Lung (tissue), 12 donors: ENCODE results near the gene KLK5. TPM values are rescaled to one million over a fixed set of nuclear protein-coding genes. Genes with fewer than 3 reads are reported as not detected.

ENCODE experiments used
- ATAC-seq: fragments of 200-7000 bp; cut with Tn5 transposase; one replicate; pipeline ENCODE4 v1.9.1; 2020; ENCODE audit warnings: moderate number of reproducible peaks; ENCODE audit not compliant: insufficient read depth, low FRiP score
- DNase-seq, 3 donors: peaks; one replicate each; pipeline ENCODE4 v3.0.0-alpha.2; 2013 to 2017
- H3K27ac ChIP-seq, 2 donors: one replicate each; pipeline ENCODE4 v1.5.1; 2013; ENCODE audit warnings: mild to moderate bottlenecking in 2 of 2, moderate library complexity in 2 of 2, control low read depth in 1 of 2, inconsistent platforms in 1 of 2, low read depth in 1 of 2, low read length in 1 of 2
- H3K27me3 ChIP-seq, 3 donors: one replicate each; pipeline ENCODE4 v1.5.1; 2013; ENCODE audit warnings: low read length in 2 of 3; ENCODE audit not compliant: control insufficient read depth in 3 of 3, insufficient read depth in 3 of 3
- H3K36me3 ChIP-seq, 4 donors: one replicate each; pipeline ENCODE4 v1.5.1; 2013; ENCODE audit warnings: low read length in 4 of 4, mild to moderate bottlenecking in 1 of 4, moderate library complexity in 1 of 4; ENCODE audit not compliant: control insufficient read depth in 4 of 4, insufficient read depth in 4 of 4
- H3K4me1 ChIP-seq, 5 donors: one replicate each; pipeline ENCODE4 v1.5.1; 2013; ENCODE audit warnings: low read length in 5 of 5, mild to moderate bottlenecking in 2 of 5, moderate library complexity in 1 of 5; ENCODE audit not compliant: control insufficient read depth in 5 of 5, insufficient read depth in 5 of 5
- H3K4me3 ChIP-seq: one replicate; pipeline ENCODE4 v1.5.1; 2013; ENCODE audit warnings: mild to moderate bottlenecking, control low read depth, moderate library complexity
- H3K9ac ChIP-seq, 2 donors: one replicate each; pipeline ENCODE4 v1.5.1; 2013; ENCODE audit warnings: low read length in 2 of 2, control low read depth in 1 of 2; ENCODE audit not compliant: insufficient read depth in 1 of 2
- H3K9me3 ChIP-seq, 4 donors: one replicate each; pipeline ENCODE4 v1.5.1; 2013; ENCODE audit warnings: low read length in 3 of 4, mild to moderate bottlenecking in 1 of 4, moderate library complexity in 1 of 4; ENCODE audit not compliant: control insufficient read depth in 4 of 4, insufficient read depth in 3 of 4
- WGBS, 2 donors: extraction: QIAGEN DNeasy Blood & Tissue Kit; methylation state at CpG; one replicate each; pipeline ENCODE4 v1.1.7; 2013; 5-methylcytosine and 5-hydroxymethylcytosine counted together
- polyA plus RNA-seq, 2 donors: library from polyadenylated mRNA; stranded (reverse); fragments of 200-250 nt; gene quantifications; one replicate each; pipeline ENCODE4 v1.2.1, GENCODE V29; 2013
- total RNA-seq, 2 donors: library from RNA; depleted of rRNA in 1 of 2; stranded (reverse); fragments of >200 nt in 1 of 2; gene quantifications; one replicate each; pipeline ENCODE4 v1.2.1, GENCODE V29; 2014 to 2021
- TF ChIP-seq, protein P1 (sequence below): IDR thresholded peaks from 2 replicates; pipeline ENCODE4 v1.5.1; 2012; ENCODE audit warnings: mild to moderate bottlenecking; ENCODE audit errors: control extremely low read depth, extremely low read depth
- donor health status: control.
- donor health status: control.
- donor health status: Bipolar disorder and iron deficiency.
- donor health status: healthy.
- donor health status: DM: yes; HTN: yes; CAD: no.

Gene KLK5
- total and polyA plus RNA-seq, 4 donors, result 0.06 to 0.60 TPM; not detected in 2

DNA sequence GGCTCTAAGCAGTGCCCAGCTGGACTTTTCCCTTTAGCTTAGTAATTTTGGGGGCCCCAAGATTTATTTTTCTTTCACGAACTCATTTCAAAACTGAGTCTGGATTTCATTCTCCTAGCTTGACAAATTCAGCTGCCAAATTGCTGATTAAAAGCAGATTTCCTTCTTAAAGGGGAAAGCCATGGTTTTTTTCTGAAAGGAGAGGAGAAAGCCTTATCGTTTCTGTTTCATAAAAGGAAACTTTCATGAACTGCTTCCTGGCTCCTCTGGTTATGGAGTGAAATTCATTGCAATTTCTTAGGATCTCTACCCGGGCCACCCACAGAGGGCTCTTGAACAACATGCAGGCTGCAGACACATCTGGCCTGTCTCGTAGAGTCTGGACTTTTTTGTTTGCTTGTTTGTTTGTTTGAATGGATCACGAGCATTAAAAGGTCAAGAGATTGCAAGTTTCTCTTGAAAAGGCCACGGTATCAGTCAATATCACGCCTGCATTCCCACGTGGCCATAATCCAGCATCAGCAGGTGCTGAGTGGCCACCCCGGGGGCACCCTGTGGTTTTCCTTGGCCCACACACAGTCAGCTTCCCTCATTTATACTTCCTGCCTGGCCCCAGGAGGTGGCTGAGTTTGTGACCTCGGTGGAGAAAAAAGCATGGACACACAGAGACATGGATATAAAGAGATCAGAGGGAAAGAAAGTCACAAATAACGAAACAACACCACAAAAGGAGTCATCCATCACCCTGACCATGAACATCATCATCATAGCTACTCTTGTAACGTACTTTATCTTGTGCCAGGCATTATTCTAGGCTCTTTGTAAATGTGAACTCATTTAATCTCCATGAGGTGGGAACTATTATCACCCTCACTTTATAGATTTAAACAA, 31.2 kb downstream of the KLK5 start:
- TF ChIP-seq, protein P1, sequence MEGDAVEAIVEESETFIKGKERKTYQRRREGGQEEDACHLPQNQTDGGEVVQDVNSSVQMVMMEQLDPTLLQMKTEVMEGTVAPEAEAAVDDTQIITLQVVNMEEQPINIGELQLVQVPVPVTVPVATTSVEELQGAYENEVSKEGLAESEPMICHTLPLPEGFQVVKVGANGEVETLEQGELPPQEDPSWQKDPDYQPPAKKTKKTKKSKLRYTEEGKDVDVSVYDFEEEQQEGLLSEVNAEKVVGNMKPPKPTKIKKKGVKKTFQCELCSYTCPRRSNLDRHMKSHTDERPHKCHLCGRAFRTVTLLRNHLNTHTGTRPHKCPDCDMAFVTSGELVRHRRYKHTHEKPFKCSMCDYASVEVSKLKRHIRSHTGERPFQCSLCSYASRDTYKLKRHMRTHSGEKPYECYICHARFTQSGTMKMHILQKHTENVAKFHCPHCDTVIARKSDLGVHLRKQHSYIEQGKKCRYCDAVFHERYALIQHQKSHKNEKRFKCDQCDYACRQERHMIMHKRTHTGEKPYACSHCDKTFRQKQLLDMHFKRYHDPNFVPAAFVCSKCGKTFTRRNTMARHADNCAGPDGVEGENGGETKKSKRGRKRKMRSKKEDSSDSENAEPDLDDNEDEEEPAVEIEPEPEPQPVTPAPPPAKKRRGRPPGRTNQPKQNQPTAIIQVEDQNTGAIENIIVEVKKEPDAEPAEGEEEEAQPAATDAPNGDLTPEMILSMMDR, result no peak
- 4% methylated on average over 12 of the region's 12 CpGs for WGBS, 2 donors
- H3K27me3 ChIP-seq, result peaks cover 3 to 15% (median 5%) of the 10 kb centered on the region in 3 donors

DNA sequence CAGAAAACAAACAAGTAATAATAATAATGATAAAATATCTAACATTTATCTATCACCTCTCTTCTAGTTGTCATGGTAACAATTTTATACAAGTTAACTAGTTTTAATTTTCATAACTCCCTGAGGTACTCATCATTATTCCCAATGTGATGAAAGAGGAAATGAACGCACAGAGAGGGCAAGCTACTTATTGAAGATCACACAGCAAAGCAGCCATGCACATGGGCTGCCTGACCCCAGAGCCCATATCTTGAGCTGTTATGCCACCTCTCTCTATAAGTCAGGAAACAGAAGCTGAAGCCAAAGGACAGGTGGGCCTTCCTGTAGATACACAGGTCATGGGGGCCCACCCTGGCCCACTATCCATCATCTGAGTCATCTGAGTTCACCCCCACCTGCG, 36.8 kb downstream of the KLK5 start:
- Histone ChIP-seq H3K4me3 (no peak overlapping the region), H3K9me3 (peaks cover 0 to 3% (median 0%) of the 10 kb centered on the region in 4 donors), H3K36me3 (no peaks in the 10 kb centered on the region), H3K27me3 (peaks cover 9 to 36% (median 11%) of the 10 kb centered on the region in 3 donors), H3K27ac (no peak overlapping the region), H3K4me1 (no peaks in the 10 kb centered on the region), H3K9ac (no peak overlapping the region)
- TF ChIP-seq, protein P1, result no peak
- DNase-seq, result no peak
- no peak for ATAC-seq
- 71 to 93% methylated on average over 2 of the region's 2 CpGs for WGBS, 2 donors

More for the DNA sequence above, 31.2 kb downstream of the KLK5 start:
- DNase-seq (peak in 1 of 3 donors; percentile 6), ATAC-seq (no peak)
- Histone ChIP-seq H3K27ac (no peak overlapping the region), H3K9me3 (no peaks in the 10 kb centered on the region), H3K36me3 (no peaks in the 10 kb centered on the region), H3K4me3 (no peak overlapping the region), H3K4me1 (no peaks in the 10 kb centered on the region), H3K9ac (no peak overlapping the region)

DNA sequence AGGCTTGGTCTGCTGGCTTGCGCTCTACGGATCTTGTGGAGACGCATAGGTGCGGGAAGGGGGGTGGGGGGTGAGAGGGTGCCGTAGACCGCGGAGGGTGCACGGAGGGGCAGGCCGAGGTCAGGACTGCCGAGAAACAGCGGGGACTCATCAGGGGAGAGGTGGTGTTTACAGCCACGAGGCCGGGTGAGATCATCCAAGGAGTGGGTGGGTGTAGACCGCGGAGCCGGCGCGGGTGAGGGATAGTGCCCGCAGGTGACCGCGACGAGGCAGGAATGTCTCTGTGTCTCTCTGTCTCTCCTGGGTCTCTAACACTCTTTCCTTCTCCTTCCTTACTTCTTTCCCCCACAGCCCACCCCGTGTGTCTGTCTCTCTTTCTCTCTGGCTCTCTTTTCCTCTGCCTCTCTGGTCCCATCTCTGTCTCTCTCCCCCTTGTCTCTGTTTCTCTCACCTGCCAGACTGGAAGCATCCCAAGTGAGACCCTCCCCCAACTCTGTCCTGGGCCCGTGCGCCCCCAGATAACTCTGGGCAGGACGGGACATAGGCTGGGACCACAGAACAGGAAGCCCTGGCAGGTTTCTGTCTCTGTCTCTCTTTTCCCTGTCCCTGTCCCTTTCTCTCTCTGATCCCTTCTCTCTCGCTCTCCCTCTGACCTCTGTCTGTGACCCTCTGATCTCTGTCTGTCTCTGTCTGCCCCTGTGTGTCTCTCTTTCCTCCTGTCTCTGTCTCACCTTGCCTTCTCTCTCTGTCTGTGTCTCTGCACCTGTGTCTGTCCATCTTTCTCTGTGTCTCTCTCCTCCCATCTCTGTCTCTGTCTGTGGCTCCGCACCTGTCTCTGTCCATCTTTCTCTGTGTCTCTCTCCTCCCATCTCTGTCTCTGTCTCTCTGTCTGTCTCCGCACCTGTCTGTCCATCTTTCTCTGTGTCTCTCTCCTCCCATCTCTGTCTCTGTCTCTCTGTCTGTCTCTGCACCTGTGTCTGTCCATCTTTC, 39.8 kb downstream of the KLK5 start:
- H3K9ac ChIP-seq, result no peak overlapping the region
- WGBS, 2 donors, result 10 to 11% methylated on average over 26 to 29 of the region's 29 CpGs
- H3K36me3 ChIP-seq, result no peaks in the 10 kb centered on the region
- no peak for DNase-seq
- ATAC-seq, result no peak
- TF ChIP-seq, protein P1, result no peak
- H3K4me1 ChIP-seq, result peaks cover 0 to 5% (median 0%) of the 10 kb centered on the region in 5 donors
- no peak overlapping the region for H3K27ac ChIP-seq
- no peak overlapping the region for H3K4me3 ChIP-seq
- H3K9me3 ChIP-seq, result peaks cover 0 to 13% (median 0%) of the 10 kb centered on the region in 4 donors
- peaks cover 20 to 51% (median 24%) of the 10 kb centered on the region in 3 donors for H3K27me3 ChIP-seq
